Astrocyte (in vitro differentiated cells and primary cell): ENCODE measurements around the gene FUT8. TPM values are rescaled to one million over a fixed set of nuclear protein-coding genes. Genes with fewer than 3 reads are reported as not detected.
"Not testable (repeated sequence)": the region's sequence is repeated elsewhere in the genome, so short reads cannot be mapped to it uniquely, and the experiment has no call there.

Source experiments
- DNase-seq: peaks from one replicate; pipeline ENCODE4 v3.0.0-alpha.2; 2010; ENCODE audit warnings: low read depth
- FAIRE-seq: peaks from 2 replicates; lab custom pipeline; 2011; peaks lifted over from hg19 to GRCh38; lab: Jason Lieb, UNC
- H2AFZ ChIP-seq: 2 replicates; pipeline ENCODE4 v1.6.0; 2012; ENCODE audit warnings: low read depth, low read length, inconsistent platforms
- H3K27ac ChIP-seq: 2 replicates; pipeline ENCODE4 v1.5.1; 2011; ENCODE audit warnings: low read depth, low read length, inconsistent platforms
- H3K27me3 ChIP-seq: 2 replicates; pipeline ENCODE4 v1.6.0; 2011; ENCODE audit warnings: low read length, inconsistent platforms; ENCODE audit not compliant: insufficient read depth
- H3K36me3 ChIP-seq: 2 replicates; pipeline ENCODE4 v1.5.1; 2011; ENCODE audit warnings: low read length, inconsistent platforms; ENCODE audit not compliant: insufficient read depth
- H3K4me1 ChIP-seq: 2 replicates; pipeline ENCODE4 v1.5.1; 2011; ENCODE audit warnings: low read length, inconsistent platforms; ENCODE audit not compliant: insufficient read depth
- H3K4me2 ChIP-seq: 2 replicates; pipeline ENCODE4 v1.6.0; 2012; ENCODE audit warnings: low read length, inconsistent platforms
- H3K4me3 ChIP-seq: 2 replicates; pipeline ENCODE4 v1.5.1; 2011; ENCODE audit warnings: low read depth, mild to moderate bottlenecking, low read length, inconsistent platforms; ENCODE audit not compliant: insufficient read depth
- H3K79me2 ChIP-seq: 2 replicates; pipeline ENCODE4 v1.6.0; 2012; ENCODE audit warnings: mild to moderate bottlenecking, low read length, inconsistent platforms; ENCODE audit not compliant: insufficient read depth
- H3K9ac ChIP-seq: 2 replicates; pipeline ENCODE4 v1.6.0; 2012; ENCODE audit warnings: mild to moderate bottlenecking, low read length, inconsistent platforms
- H3K9me3 ChIP-seq: 2 replicates; pipeline ENCODE4 v1.5.1; 2012; ENCODE audit warnings: low read depth, mild to moderate bottlenecking, low read length, inconsistent platforms; ENCODE audit not compliant: insufficient read depth
- H4K20me1 ChIP-seq: 2 replicates; pipeline ENCODE4 v1.6.0; 2012; ENCODE audit warnings: low read length, inconsistent platforms; ENCODE audit not compliant: insufficient read depth
- H3K27ac Mint-ChIP-seq: one replicate; pipeline ENCODE4 v1.8.0; 2021; ENCODE audit warnings: mild to moderate bottlenecking, mixed read lengths; ENCODE audit not compliant: unreplicated experiment
- H3K27me3 Mint-ChIP-seq: one replicate; pipeline ENCODE4 v1.8.0; 2021; ENCODE audit warnings: low read depth, mixed read lengths; ENCODE audit not compliant: unreplicated experiment
- H3K36me3 Mint-ChIP-seq: one replicate; pipeline ENCODE4 v1.8.0; 2021; ENCODE audit warnings: low read depth, mixed read lengths; ENCODE audit not compliant: unreplicated experiment
- H3K4me1 Mint-ChIP-seq: one replicate; pipeline ENCODE4 v1.8.0; 2021; ENCODE audit warnings: low read depth, mixed read lengths; ENCODE audit not compliant: unreplicated experiment
- H3K4me3 Mint-ChIP-seq: one replicate; pipeline ENCODE4 v1.8.0; 2021; ENCODE audit warnings: mild to moderate bottlenecking, moderate library complexity, mixed read lengths; ENCODE audit not compliant: unreplicated experiment
- H3K9me3 Mint-ChIP-seq: one replicate; pipeline ENCODE4 v1.8.0; 2021; ENCODE audit warnings: mild to moderate bottlenecking, mixed read lengths; ENCODE audit not compliant: unreplicated experiment
- CTCF ChIP-seq: IDR thresholded peaks from 2 replicates; pipeline ENCODE4 v1.5.1; 2011; ENCODE audit warnings: low read depth, mild to moderate bottlenecking, inconsistent platforms, low read length, moderate library complexity; ENCODE audit not compliant: insufficient read depth
- EZH2 ChIP-seq: IDR thresholded peaks from 2 replicates; pipeline ENCODE4 v1.6.1; 2012; ENCODE audit warnings: mild to moderate bottlenecking, low read length, inconsistent platforms; ENCODE audit not compliant: insufficient read depth
- total RNA-seq: library from RNA; stranded (reverse); gene quantifications from 2 replicates; pipeline ENCODE4 v1.2.1, GENCODE V29; 2021

Gene FUT8
- total RNA-seq, 1 donor from 2014 or later = 52.7 TPM

GRCh38 chr14:65465584-65465983, 53.1 kb downstream of the FUT8 start:
- Histone ChIP-seq H3K27me3 (no peaks in the 10 kb centered on the region), H3K4me1 (peaks cover 16% of the 10 kb centered on the region), H3K36me3 (no peaks in the 10 kb centered on the region), H4K20me1 (peaks cover 24% of the 10 kb centered on the region), H3K9ac (no peak overlapping the region), H3K79me2 (peaks cover 79% of the 10 kb centered on the region), H3K4me2 (no peak overlapping the region), H3K27ac (no peak overlapping the region), H3K4me3 (no peak overlapping the region), H2AFZ (no peak overlapping the region), H3K9me3 (no peaks in the 10 kb centered on the region)
- peaks cover 4% of the 10 kb centered on the region for H3K36me3 Mint-ChIP-seq
- peaks cover 2% of the 10 kb centered on the region for H3K9me3 Mint-ChIP-seq
- H3K4me1 Mint-ChIP-seq = peaks cover 22% of the 10 kb centered on the region
- FAIRE-seq (no peak), DNase-seq (no peak)
- H3K27me3 Mint-ChIP-seq = no peaks in the 10 kb centered on the region
- TF ChIP-seq CTCF (no peak), EZH2 (no peak)
- H3K4me3 Mint-ChIP-seq = no peak overlapping the region
- H3K27ac Mint-ChIP-seq = no peak overlapping the region

- Histone ChIP-seq H4K20me1 (peaks cover 39% of the 10 kb centered on the region), H3K79me2 (peaks cover 97% of the 10 kb centered on the region)
- H3K4me3 Mint-ChIP-seq, H3K27me3 ChIP-seq, H3K4me1 ChIP-seq, H2AFZ ChIP-seq, H3K9me3 Mint-ChIP-seq, FAIRE-seq, H3K36me3 ChIP-seq, H3K9ac ChIP-seq, H3K9me3 ChIP-seq, H3K36me3 Mint-ChIP-seq, H3K4me2 ChIP-seq, H3K27me3 Mint-ChIP-seq, H3K27ac Mint-ChIP-seq, H3K27ac ChIP-seq, DNase-seq, H3K4me3 ChIP-seq: not testable (repeated sequence)
- peaks cover 17% of the 10 kb centered on the region for H3K4me1 Mint-ChIP-seq
Observed at GRCh38 chr14:65467926-65468325, 55.4 kb downstream of the FUT8 start.

- Mint-ChIP-seq H3K27me3 (no peaks in the 10 kb centered on the region), H3K4me3 (no peak overlapping the region), H3K36me3 (peaks cover 1% of the 10 kb centered on the region), H3K4me1 (peaks cover 12% of the 10 kb centered on the region), H3K27ac (no peak overlapping the region), H3K9me3 (no peaks in the 10 kb centered on the region)
- H3K9me3 ChIP-seq = no peaks in the 10 kb centered on the region
- no peaks in the 10 kb centered on the region for H3K4me1 ChIP-seq
- peaks cover 95% of the 10 kb centered on the region for H3K79me2 ChIP-seq
- H3K27me3 ChIP-seq = no peaks in the 10 kb centered on the region
- H2AFZ ChIP-seq = no peak overlapping the region
- H3K4me3 ChIP-seq = no peak overlapping the region
- H4K20me1 ChIP-seq = peaks cover 39% of the 10 kb centered on the region
- FAIRE-seq = no peak
- no peaks in the 10 kb centered on the region for H3K36me3 ChIP-seq
- H3K9ac ChIP-seq = no peak overlapping the region
- no peak overlapping the region for H3K27ac ChIP-seq
- no peak for DNase-seq
- TF ChIP-seq EZH2 (no peak), CTCF (no peak)
- no peak overlapping the region for H3K4me2 ChIP-seq
Observed at GRCh38 chr14:65469903-65470302, 57.4 kb downstream of the FUT8 start.
